ENCODE data around the gene CBFA2T2. TPM values are rescaled to one million over a fixed set of nuclear protein-coding genes. Genes with fewer than 3 reads are reported as not detected.

Gene CBFA2T2
- polyA plus RNA-seq, 1 donor (not counting 4 experiments of a cell fraction or from before 2014, with no cell fraction given): 6.8 TPM

- H3K4me2 ChIP-seq (ENCODE audit: control insufficient read depth, extremely low read depth, insufficient read depth, low read depth, low read length): no peak overlapping the region
- H3K79me2 ChIP-seq (ENCODE audit: control insufficient read depth, insufficient read depth, low read length): no peaks in the 10 kb centered on the region
- H3K36me3 ChIP-seq (ENCODE audit: control insufficient read depth in 2 of 2, extremely low read depth in 1 of 2, insufficient read depth in 2 of 2, low read length in 2 of 2): no peaks in the 10 kb centered on the region
- no peak for FAIRE-seq
- H2AFZ ChIP-seq (ENCODE audit: control insufficient read depth, low read length): no peak overlapping the region
- no peak overlapping the region for H3K9ac ChIP-seq (ENCODE audit: control insufficient read depth, extremely low read depth, insufficient read depth, low read length)
- no peak overlapping the region for H3K27ac ChIP-seq (ENCODE audit: control insufficient read depth, insufficient read depth, low read length)
- no peaks in the 10 kb centered on the region for H3K9me3 ChIP-seq (ENCODE audit: control insufficient read depth, low read depth, low read length)
- no peak for DNase-seq (ENCODE audit: low read depth, low spot score)
- no peaks in the 10 kb centered on the region for H3K4me1 ChIP-seq (ENCODE audit: control insufficient read depth, extremely low read depth, insufficient read depth, low read length)
- no peaks in the 10 kb centered on the region for H3K27me3 ChIP-seq (ENCODE audit: control insufficient read depth, extremely low read depth, insufficient read depth, low read length)
- TF ChIP-seq EZH2 (IDR thresholded peaks at IDR 0.05; ENCODE audit: low read length) (no peak), CTCF (optimal IDR thresholded peaks at IDR 0.05 in 1 of 3, IDR thresholded peaks at IDR 0.05 in 1 of 3, conservative IDR thresholded peaks at IDR 0.05 in 1 of 3; ENCODE audit: extremely low read depth in 1 of 3, insufficient read depth in 2 of 3, low read length in 3 of 3) (no peak)
- no peak overlapping the region for H3K4me3 ChIP-seq (ENCODE audit: control insufficient read depth in 2 of 3, extremely low read depth in 1 of 3, insufficient read depth in 2 of 3, low read depth in 1 of 3, low read length in 3 of 3)
- dilution Hi-C loops (cut with MboI; ENCODE audit: extremely low pct_ligation_motif_present, low sequenced_read_pairs): no loop called here
- no peaks in the 10 kb centered on the region for H4K20me1 ChIP-seq (ENCODE audit: control insufficient read depth, extremely low read depth, insufficient read depth, low read length)
- H3K9me1 ChIP-seq (ENCODE audit: control insufficient read depth, extremely low read depth, insufficient read depth, low read length): no peaks in the 10 kb centered on the region
Measured at GRCh38 chr20:33472868-33473435, 16.9 kb upstream of the CBFA2T2 start.

GRCh38 chr20:33474097-33474873 lies 15.6 kb upstream of the CBFA2T2 start:
- H3K27me3 ChIP-seq (ENCODE audit: control insufficient read depth, extremely low read depth, insufficient read depth, low read length): no peaks in the 10 kb centered on the region
- H3K4me3 ChIP-seq (ENCODE audit: control insufficient read depth in 2 of 3, extremely low read depth in 1 of 3, insufficient read depth in 2 of 3, low read depth in 1 of 3, low read length in 3 of 3): no peak overlapping the region
- no peaks in the 10 kb centered on the region for H3K36me3 ChIP-seq (ENCODE audit: control insufficient read depth in 2 of 2, extremely low read depth in 1 of 2, insufficient read depth in 2 of 2, low read length in 2 of 2)
- no peaks in the 10 kb centered on the region for H4K20me1 ChIP-seq (ENCODE audit: control insufficient read depth, extremely low read depth, insufficient read depth, low read length)
- H3K9ac ChIP-seq (ENCODE audit: control insufficient read depth, extremely low read depth, insufficient read depth, low read length): no peak overlapping the region
- H2AFZ ChIP-seq (ENCODE audit: control insufficient read depth, low read length): no peak overlapping the region
- H3K9me3 ChIP-seq (ENCODE audit: control insufficient read depth, low read depth, low read length): no peaks in the 10 kb centered on the region
- no peaks in the 10 kb centered on the region for H3K9me1 ChIP-seq (ENCODE audit: control insufficient read depth, extremely low read depth, insufficient read depth, low read length)
- FAIRE-seq: no peak
- no peak overlapping the region for H3K27ac ChIP-seq (ENCODE audit: control insufficient read depth, insufficient read depth, low read length)
- dilution Hi-C loops (cut with MboI; ENCODE audit: extremely low pct_ligation_motif_present, low sequenced_read_pairs): no loop called here
- no peaks in the 10 kb centered on the region for H3K79me2 ChIP-seq (ENCODE audit: control insufficient read depth, insufficient read depth, low read length)
- DNase-seq (ENCODE audit: low read depth, low spot score): no peak
- TF ChIP-seq CTCF (optimal IDR thresholded peaks at IDR 0.05 in 1 of 3, IDR thresholded peaks at IDR 0.05 in 1 of 3, conservative IDR thresholded peaks at IDR 0.05 in 1 of 3; ENCODE audit: extremely low read depth in 1 of 3, insufficient read depth in 2 of 3, low read length in 3 of 3) (no peak), EZH2 (IDR thresholded peaks at IDR 0.05; ENCODE audit: low read length) (no peak)
- no peak overlapping the region for H3K4me2 ChIP-seq (ENCODE audit: control insufficient read depth, extremely low read depth, insufficient read depth, low read depth, low read length)
- no peaks in the 10 kb centered on the region for H3K4me1 ChIP-seq (ENCODE audit: control insufficient read depth, extremely low read depth, insufficient read depth, low read length)

All from keratinocyte (primary cell).